ENCODE measurements around the gene NPAS3. TPM values are rescaled to one million over a fixed set of nuclear protein-coding genes. Genes with fewer than 3 reads are reported as not detected.

Gene NPAS3
- total and polyA plus RNA-seq, 5 donors from 2014 or later = not detected

- H3K4me1 Mint-ChIP-seq = no peaks in the 10 kb centered on the region
- H3K9me3 Mint-ChIP-seq = peaks cover 0 to 3% (median 0%) of the 10 kb centered on the region in 7 donors
- H3K4me3 Mint-ChIP-seq = no peak overlapping the region
Observed at GRCh38 chr14:33758547-33758946, 819.9 kb downstream of the NPAS3 start.

DNA sequence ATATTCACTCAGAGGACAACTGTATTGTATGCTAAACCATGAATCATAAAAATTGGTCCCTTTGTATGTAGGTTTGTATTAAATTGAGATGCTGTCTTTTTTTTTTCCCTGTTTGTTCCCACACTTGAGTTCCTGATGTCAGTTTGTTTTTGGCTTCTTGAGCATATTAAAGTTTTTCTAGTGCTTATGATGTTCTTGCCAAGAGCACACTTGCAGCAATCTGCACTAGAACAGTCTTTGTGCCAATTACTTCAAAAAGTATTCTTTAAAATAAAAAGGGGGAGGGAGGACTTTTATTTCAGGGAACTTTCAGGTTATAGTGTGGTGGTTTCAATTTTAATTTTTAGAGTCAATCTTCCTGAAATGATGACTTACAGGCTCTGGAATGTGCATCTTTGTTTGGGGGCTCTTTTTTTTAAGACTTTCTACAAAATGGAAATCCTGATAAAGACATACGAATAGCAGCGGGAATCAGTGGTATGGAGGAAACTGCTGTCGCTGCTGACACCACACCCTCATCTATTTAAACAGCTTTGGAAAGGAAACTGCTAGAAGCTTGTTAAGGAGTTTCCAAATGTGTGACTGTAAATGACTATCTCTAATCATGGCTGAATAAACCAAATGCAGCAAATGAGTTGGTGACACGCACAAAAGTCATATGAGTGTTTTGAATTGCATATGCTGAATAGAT, 823.6 kb downstream of the NPAS3 start:
- Mint-ChIP-seq H3K4me3 (no peak overlapping the region), H3K27ac (no peak overlapping the region), H3K27me3 (peaks cover 5% of the 10 kb centered on the region), H3K9me3 (peaks cover 0 to 3% (median 0%) of the 10 kb centered on the region in 7 donors), H3K4me1 (no peaks in the 10 kb centered on the region), H3K36me3 (no peaks in the 10 kb centered on the region)
- no peak for DNase-seq
- Histone ChIP-seq H3K27ac (ENCODE audit: insufficient read depth, low read length, poor library complexity, severe bottlenecking) (no peak overlapping the region), H3K4me3 (ENCODE audit: low read depth, low read length) (no peak overlapping the region), H3K36me3 (ENCODE audit: control insufficient read depth, insufficient read depth, low read length) (no peaks in the 10 kb centered on the region), H3K27me3 (ENCODE audit: control insufficient read depth, insufficient read depth, low read length) (peaks cover 2% of the 10 kb centered on the region), H3K4me1 (ENCODE audit: control insufficient read depth, insufficient read depth, low read length, poor library complexity, severe bottlenecking) (no peaks in the 10 kb centered on the region), H3K9me3 (ENCODE audit: control insufficient read depth in 2 of 2, low read length in 2 of 2) (no peaks in the 10 kb centered on the region)
- ATAC-seq (ENCODE audit: low read depth in 2 of 2) = no peak

More at GRCh38 chr14:33758547-33758946, 819.9 kb downstream of the NPAS3 start:
- Histone ChIP-seq H3K27ac (ENCODE audit: insufficient read depth, low read length, poor library complexity, severe bottlenecking) (no peak overlapping the region), H3K36me3 (ENCODE audit: control insufficient read depth, insufficient read depth, low read length) (no peaks in the 10 kb centered on the region), H3K27me3 (ENCODE audit: control insufficient read depth, insufficient read depth, low read length) (peaks cover 2% of the 10 kb centered on the region), H3K4me3 (ENCODE audit: low read depth, low read length) (no peak overlapping the region), H3K4me1 (ENCODE audit: control insufficient read depth, insufficient read depth, low read length, poor library complexity, severe bottlenecking) (no peaks in the 10 kb centered on the region), H3K9me3 (ENCODE audit: control insufficient read depth in 2 of 2, low read length in 2 of 2) (no peaks in the 10 kb centered on the region)
- DNase-seq = no peak
- no peak for ATAC-seq (ENCODE audit: low read depth in 2 of 2)
- H3K36me3 Mint-ChIP-seq = no peaks in the 10 kb centered on the region
- H3K27me3 Mint-ChIP-seq = peaks cover 5% of the 10 kb centered on the region
- H3K27ac Mint-ChIP-seq = no peak overlapping the region

GRCh38 chr14:33764876-33765650, 826.4 kb downstream of the NPAS3 start:
- Histone ChIP-seq H3K4me1 (ENCODE audit: control insufficient read depth, insufficient read depth, low read length, poor library complexity, severe bottlenecking) (no peaks in the 10 kb centered on the region), H3K36me3 (ENCODE audit: control insufficient read depth, insufficient read depth, low read length) (no peaks in the 10 kb centered on the region)

DNA sequence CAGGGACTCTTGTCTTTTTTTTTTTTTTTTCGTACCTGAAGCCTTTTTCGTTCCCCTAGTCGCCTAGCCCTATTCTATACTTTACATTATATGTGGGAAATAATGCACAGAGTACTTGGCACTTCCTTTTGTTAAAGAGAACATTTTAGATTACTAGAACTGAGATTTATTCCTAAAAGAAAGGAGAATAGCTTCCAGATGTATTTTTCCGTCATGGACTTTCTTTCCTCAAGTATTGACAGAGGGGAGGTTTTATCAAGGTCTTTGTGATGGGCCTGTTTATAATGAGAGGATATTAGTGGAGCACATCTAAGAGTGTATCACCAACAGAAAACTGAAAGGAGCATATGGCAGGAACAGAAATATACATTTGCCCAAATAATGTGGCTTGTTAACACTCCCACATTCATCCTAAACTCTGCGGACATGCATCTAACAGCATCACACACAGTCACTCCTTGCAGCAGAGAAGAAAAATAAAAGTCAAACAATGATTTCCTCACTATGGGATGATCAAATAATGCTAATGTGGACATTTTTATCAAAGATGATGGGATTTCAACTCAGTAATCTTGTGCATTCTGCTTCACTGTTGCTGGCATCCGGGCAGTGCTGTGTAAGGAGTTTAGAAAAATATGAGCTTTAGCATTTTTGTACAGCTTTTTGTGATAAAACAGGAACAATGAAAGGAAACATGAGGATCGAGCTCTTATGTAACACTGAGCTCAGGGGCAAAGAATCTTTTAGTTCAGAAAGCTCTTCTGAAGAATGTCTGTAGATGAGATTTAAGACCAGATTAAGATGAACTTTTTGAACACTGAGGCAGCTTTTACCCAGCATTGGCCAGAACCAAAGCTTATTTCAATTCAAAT, 829.1 kb downstream of the NPAS3 start:
- Histone ChIP-seq H3K4me1 (ENCODE audit: control insufficient read depth, insufficient read depth, low read length, poor library complexity, severe bottlenecking) (no peaks in the 10 kb centered on the region), H3K9me3 (ENCODE audit: control insufficient read depth in 2 of 2, low read length in 2 of 2) (no peaks in the 10 kb centered on the region), H3K36me3 (ENCODE audit: control insufficient read depth, insufficient read depth, low read length) (no peaks in the 10 kb centered on the region), H3K27me3 (ENCODE audit: control insufficient read depth, insufficient read depth, low read length) (no peaks in the 10 kb centered on the region), H3K27ac (ENCODE audit: insufficient read depth, low read length, poor library complexity, severe bottlenecking) (no peak overlapping the region), H3K4me3 (ENCODE audit: low read depth, low read length) (no peak overlapping the region)
- H3K4me1 Mint-ChIP-seq = no peaks in the 10 kb centered on the region
- H3K27ac Mint-ChIP-seq = no peak overlapping the region
- no peaks in the 10 kb centered on the region for H3K27me3 Mint-ChIP-seq
- H3K36me3 Mint-ChIP-seq = no peaks in the 10 kb centered on the region
- H3K9me3 Mint-ChIP-seq = peaks cover 0 to 3% (median 0%) of the 10 kb centered on the region in 7 donors
- DNase-seq = no peak
- no peak overlapping the region for H3K4me3 Mint-ChIP-seq
- ATAC-seq (ENCODE audit: low read depth in 2 of 2) = no peak

More at GRCh38 chr14:33764876-33765650, 826.4 kb downstream of the NPAS3 start:
- H3K4me3 Mint-ChIP-seq = no peak overlapping the region
- H3K4me1 Mint-ChIP-seq = no peaks in the 10 kb centered on the region
- no peak overlapping the region for H3K27ac Mint-ChIP-seq
- no peaks in the 10 kb centered on the region for H3K27me3 ChIP-seq (ENCODE audit: control insufficient read depth, insufficient read depth, low read length)
- no peak overlapping the region for H3K27ac ChIP-seq (ENCODE audit: insufficient read depth, low read length, poor library complexity, severe bottlenecking)
- H3K9me3 Mint-ChIP-seq = peaks cover 0 to 3% (median 0%) of the 10 kb centered on the region in 7 donors
- no peak for ATAC-seq (ENCODE audit: low read depth in 2 of 2)
- no peak overlapping the region for H3K4me3 ChIP-seq (ENCODE audit: low read depth, low read length)
- no peaks in the 10 kb centered on the region for H3K9me3 ChIP-seq (ENCODE audit: control insufficient read depth in 2 of 2, low read length in 2 of 2)
- H3K27me3 Mint-ChIP-seq = peaks cover 5% of the 10 kb centered on the region
- no peak for DNase-seq
- no peaks in the 10 kb centered on the region for H3K36me3 Mint-ChIP-seq

DNA sequence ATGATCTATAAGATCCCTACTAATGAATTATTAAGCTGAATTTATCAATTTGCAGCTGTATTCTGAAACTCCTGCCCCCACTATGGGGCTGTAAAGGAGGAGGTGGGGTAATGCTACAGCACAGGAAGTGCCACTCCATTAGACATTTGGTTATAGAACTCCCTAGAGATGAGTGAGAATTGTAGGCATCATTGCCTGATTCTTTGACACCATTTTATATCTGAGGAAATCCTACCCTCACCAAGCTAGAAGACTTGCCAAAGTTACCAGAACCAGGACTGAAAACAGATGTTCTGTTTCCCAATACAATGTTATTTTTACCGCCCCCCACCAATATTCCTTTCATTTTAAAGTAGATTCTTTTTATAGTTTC, 829.8 kb downstream of the NPAS3 start:
- H3K27ac Mint-ChIP-seq = no peak overlapping the region
- peaks cover 0 to 3% (median 0%) of the 10 kb centered on the region in 7 donors for H3K9me3 Mint-ChIP-seq
- Histone ChIP-seq H3K36me3 (ENCODE audit: control insufficient read depth, insufficient read depth, low read length) (no peaks in the 10 kb centered on the region), H3K9me3 (ENCODE audit: control insufficient read depth in 2 of 2, low read length in 2 of 2) (no peaks in the 10 kb centered on the region), H3K27me3 (ENCODE audit: control insufficient read depth, insufficient read depth, low read length) (no peaks in the 10 kb centered on the region), H3K27ac (ENCODE audit: insufficient read depth, low read length, poor library complexity, severe bottlenecking) (no peak overlapping the region), H3K4me3 (ENCODE audit: low read depth, low read length) (no peak overlapping the region), H3K4me1 (ENCODE audit: control insufficient read depth, insufficient read depth, low read length, poor library complexity, severe bottlenecking) (no peaks in the 10 kb centered on the region)
- no peaks in the 10 kb centered on the region for H3K4me1 Mint-ChIP-seq
- ATAC-seq (ENCODE audit: low read depth in 2 of 2) (no peak), DNase-seq (no peak)
- H3K27me3 Mint-ChIP-seq = no peaks in the 10 kb centered on the region
- H3K36me3 Mint-ChIP-seq = no peaks in the 10 kb centered on the region
- H3K4me3 Mint-ChIP-seq = no peak overlapping the region

GRCh38 chr14:33773205-33774030, 834.7 kb downstream of the NPAS3 start:
- no peaks in the 10 kb centered on the region for H3K27me3 Mint-ChIP-seq
- no peaks in the 10 kb centered on the region for H3K36me3 Mint-ChIP-seq
- Histone ChIP-seq H3K9me3 (ENCODE audit: control insufficient read depth in 2 of 2, low read length in 2 of 2) (no peaks in the 10 kb centered on the region), H3K27ac (ENCODE audit: insufficient read depth, low read length, poor library complexity, severe bottlenecking) (no peak overlapping the region), H3K4me3 (ENCODE audit: low read depth, low read length) (no peak overlapping the region), H3K36me3 (ENCODE audit: control insufficient read depth, insufficient read depth, low read length) (no peaks in the 10 kb centered on the region), H3K4me1 (ENCODE audit: control insufficient read depth, insufficient read depth, low read length, poor library complexity, severe bottlenecking) (no peaks in the 10 kb centered on the region), H3K27me3 (ENCODE audit: control insufficient read depth, insufficient read depth, low read length) (no peaks in the 10 kb centered on the region)
- no peak overlapping the region for H3K4me3 Mint-ChIP-seq
- no peaks in the 10 kb centered on the region for H3K4me1 Mint-ChIP-seq
- no peak overlapping the region for H3K27ac Mint-ChIP-seq
- H3K9me3 Mint-ChIP-seq = no peaks in the 10 kb centered on the region
- ATAC-seq (ENCODE audit: low read depth in 2 of 2) (no peak), DNase-seq (no peak)

DNA sequence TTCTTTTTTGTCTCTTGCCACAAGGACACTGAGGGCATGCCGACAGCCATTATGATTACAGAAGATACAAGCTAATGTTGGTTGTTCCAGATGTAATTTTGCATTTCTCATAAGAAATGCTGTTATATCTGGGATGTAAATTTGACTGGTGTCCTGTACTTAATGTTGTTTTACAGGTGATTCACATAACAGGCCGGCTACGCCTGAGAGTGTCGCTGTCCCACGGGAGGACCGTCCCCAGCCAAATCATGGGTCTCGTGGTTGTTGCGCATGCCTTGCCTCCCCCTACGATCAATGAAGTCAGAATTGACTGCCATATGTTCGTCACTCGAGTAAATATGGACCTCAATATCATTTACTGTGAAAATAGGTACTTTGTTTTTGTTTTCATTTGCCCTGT, 835.5 kb downstream of the NPAS3 start:
- DNase-seq (no peak), ATAC-seq (ENCODE audit: low read depth in 2 of 2) (no peak)
- H3K27me3 ChIP-seq (ENCODE audit: control insufficient read depth, insufficient read depth, low read length) = no peaks in the 10 kb centered on the region
- no peak overlapping the region for H3K4me3 ChIP-seq (ENCODE audit: low read depth, low read length)
- H3K9me3 ChIP-seq (ENCODE audit: control insufficient read depth in 2 of 2, low read length in 2 of 2) = no peaks in the 10 kb centered on the region
- Mint-ChIP-seq H3K4me3 (no peak overlapping the region), H3K9me3 (no peaks in the 10 kb centered on the region), H3K36me3 (no peaks in the 10 kb centered on the region), H3K27me3 (no peaks in the 10 kb centered on the region), H3K27ac (no peak overlapping the region), H3K4me1 (no peaks in the 10 kb centered on the region)
- no peaks in the 10 kb centered on the region for H3K36me3 ChIP-seq (ENCODE audit: control insufficient read depth, insufficient read depth, low read length)
- H3K4me1 ChIP-seq (ENCODE audit: control insufficient read depth, insufficient read depth, low read length, poor library complexity, severe bottlenecking) = no peaks in the 10 kb centered on the region
- no peak overlapping the region for H3K27ac ChIP-seq (ENCODE audit: insufficient read depth, low read length, poor library complexity, severe bottlenecking)

Data from CD4-positive, CD25-positive, alpha-beta regulatory T cell (primary cell).